ENCODE measurements around the gene RWDD4. TPM values are rescaled to one million over a fixed set of nuclear protein-coding genes. Genes with fewer than 3 reads are reported as not detected.

Gene RWDD4
- total RNA-seq, 1 experiment from 2014 or later, result 29.6 TPM

DNA sequence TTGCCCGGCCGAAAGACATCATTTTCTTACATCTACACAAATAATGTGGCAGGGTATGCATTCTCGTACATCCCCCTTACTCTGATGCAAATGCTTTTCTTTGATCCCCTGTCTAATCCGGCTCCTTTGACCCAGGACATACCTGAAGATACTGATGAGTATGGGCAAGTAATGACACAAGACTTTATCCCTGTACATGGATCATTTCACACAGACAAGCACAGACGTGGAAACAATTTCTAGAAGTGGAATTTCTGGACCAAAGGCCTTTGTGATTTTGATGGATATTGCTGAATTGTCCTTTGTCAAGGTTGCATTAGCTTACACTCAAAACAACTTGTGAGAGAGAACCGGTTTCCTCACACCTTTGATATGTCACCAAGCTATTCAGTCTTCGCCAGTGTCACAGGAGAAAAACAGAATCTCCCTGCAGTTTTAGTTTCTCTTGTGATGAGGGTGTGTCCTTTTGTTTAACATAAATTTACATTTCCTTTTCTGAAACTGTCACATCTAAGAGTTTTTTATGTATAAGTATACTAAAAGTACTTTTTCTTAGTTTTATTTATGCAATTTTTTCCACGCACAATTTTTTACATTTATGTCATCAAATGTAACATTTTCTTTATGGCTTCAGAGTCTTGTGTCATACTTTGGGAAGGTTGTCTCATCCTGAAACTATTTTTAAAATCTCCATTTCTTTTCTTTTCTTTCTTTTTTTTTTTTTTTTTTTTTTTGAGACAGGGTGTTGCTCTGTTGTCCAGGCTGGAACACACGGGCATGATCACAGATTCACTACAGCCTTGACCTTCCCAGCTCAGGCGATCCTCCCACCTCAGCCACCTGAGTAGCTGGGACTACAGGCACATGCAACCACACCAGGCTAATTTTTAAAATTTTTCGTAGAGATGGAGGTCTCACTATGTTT lies 25.2 kb downstream of the RWDD4 start:
- no peaks in the 10 kb centered on the region for H4K20me1 ChIP-seq (ENCODE audit: low read length)
- TF ChIP-seq EZH2 (IDR thresholded peaks at IDR 0.05; ENCODE audit: low read length, unreplicated experiment) (no peak), EZH2phosphoT487 (IDR thresholded peaks at IDR 0.05; ENCODE audit: borderline replicate concordance, low read length) (no peak)
- TF ChIP-seq, protein P1, sequence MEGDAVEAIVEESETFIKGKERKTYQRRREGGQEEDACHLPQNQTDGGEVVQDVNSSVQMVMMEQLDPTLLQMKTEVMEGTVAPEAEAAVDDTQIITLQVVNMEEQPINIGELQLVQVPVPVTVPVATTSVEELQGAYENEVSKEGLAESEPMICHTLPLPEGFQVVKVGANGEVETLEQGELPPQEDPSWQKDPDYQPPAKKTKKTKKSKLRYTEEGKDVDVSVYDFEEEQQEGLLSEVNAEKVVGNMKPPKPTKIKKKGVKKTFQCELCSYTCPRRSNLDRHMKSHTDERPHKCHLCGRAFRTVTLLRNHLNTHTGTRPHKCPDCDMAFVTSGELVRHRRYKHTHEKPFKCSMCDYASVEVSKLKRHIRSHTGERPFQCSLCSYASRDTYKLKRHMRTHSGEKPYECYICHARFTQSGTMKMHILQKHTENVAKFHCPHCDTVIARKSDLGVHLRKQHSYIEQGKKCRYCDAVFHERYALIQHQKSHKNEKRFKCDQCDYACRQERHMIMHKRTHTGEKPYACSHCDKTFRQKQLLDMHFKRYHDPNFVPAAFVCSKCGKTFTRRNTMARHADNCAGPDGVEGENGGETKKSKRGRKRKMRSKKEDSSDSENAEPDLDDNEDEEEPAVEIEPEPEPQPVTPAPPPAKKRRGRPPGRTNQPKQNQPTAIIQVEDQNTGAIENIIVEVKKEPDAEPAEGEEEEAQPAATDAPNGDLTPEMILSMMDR (conservative IDR thresholded peaks at IDR 0.05; ENCODE audit: low read depth, low read length), result no peak
- H3K9me2 ChIP-seq (replicated peaks; ENCODE audit: low read length), result no peaks in the 10 kb centered on the region
- no peak overlapping the region for H2AFZ ChIP-seq (ENCODE audit: low read length)
- H3K9ac ChIP-seq (ENCODE audit: low read length), result no peak overlapping the region
- DNase-seq, result no peak
- no TSS peak for BruUV-seq (replicated peaks)
- POLR2A ChIA-PET (ENCODE audit: unreplicated experiment), result no interaction called here
- H3K4me1 ChIP-seq (ENCODE audit: insufficient read depth, low read length), result peaks cover 23% of the 10 kb centered on the region
- H3K4me3 ChIP-seq (ENCODE audit: low read length), result no peak overlapping the region
- CTCF ChIA-PET, result no interaction called here
- no peak overlapping the region for H3K27ac ChIP-seq (ENCODE audit: low read length)
- H3K27me3 ChIP-seq (ENCODE audit: low read length), result no peaks in the 10 kb centered on the region
- no peak overlapping the region for H3K4me2 ChIP-seq (ENCODE audit: low read length)
- H3K79me2 ChIP-seq (ENCODE audit: low read length), result no peaks in the 10 kb centered on the region
- intact Hi-C loops (cut with micrococcal nuclease), result no loop called here
- no peaks in the 10 kb centered on the region for H3K9me3 ChIP-seq (ENCODE audit: low read length)
- no peak for ATAC-seq
- no peaks in the 10 kb centered on the region for H3K36me3 ChIP-seq (ENCODE audit: low read depth, low read length)
- H3F3A ChIP-seq (ENCODE audit: low read length, unreplicated experiment), result no peaks in the 10 kb centered on the region

DNA sequence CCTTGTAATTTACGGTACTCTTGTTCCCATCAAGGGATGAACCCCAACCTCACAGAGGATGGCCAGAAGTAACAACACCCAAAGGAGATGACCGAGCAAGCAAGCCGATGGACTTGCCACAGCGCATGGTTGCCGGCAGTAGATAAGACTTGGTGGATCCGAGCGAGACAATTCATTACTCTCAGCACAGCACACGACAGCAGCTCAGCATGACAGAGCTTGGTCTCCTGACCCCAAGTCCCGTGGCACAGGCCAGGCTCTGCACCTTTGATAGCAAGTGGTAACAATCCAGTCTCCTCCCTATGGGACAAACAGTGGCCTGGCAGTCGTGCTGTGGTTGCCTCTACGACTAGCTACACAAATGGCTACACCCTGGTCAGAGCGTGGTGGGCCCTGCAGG lies 26.3 kb downstream of the RWDD4 start:
- H3K4me2 ChIP-seq (ENCODE audit: low read length), result no peak overlapping the region
- H3F3A ChIP-seq (ENCODE audit: low read length, unreplicated experiment), result no peaks in the 10 kb centered on the region
- ATAC-seq (no peak), DNase-seq (no peak)
- no peak overlapping the region for H2AFZ ChIP-seq (ENCODE audit: low read length)
- no peaks in the 10 kb centered on the region for H3K9me2 ChIP-seq (replicated peaks; ENCODE audit: low read length)
- H4K20me1 ChIP-seq (ENCODE audit: low read length), result no peaks in the 10 kb centered on the region
- H3K79me2 ChIP-seq (ENCODE audit: low read length), result no peaks in the 10 kb centered on the region
- TF ChIP-seq, protein P1 (conservative IDR thresholded peaks at IDR 0.05; ENCODE audit: low read depth, low read length), result no peak
- TF ChIP-seq EZH2 (IDR thresholded peaks at IDR 0.05; ENCODE audit: low read length, unreplicated experiment), result no peak
- TF ChIP-seq EZH2phosphoT487 (IDR thresholded peaks at IDR 0.05; ENCODE audit: borderline replicate concordance, low read length), result no peak
- H3K4me1 ChIP-seq (ENCODE audit: insufficient read depth, low read length), result peaks cover 13% of the 10 kb centered on the region
- no peak overlapping the region for H3K9ac ChIP-seq (ENCODE audit: low read length)
- CTCF ChIA-PET, result no interaction called here
- H3K9me3 ChIP-seq (ENCODE audit: low read length), result no peaks in the 10 kb centered on the region
- H3K36me3 ChIP-seq (ENCODE audit: low read depth, low read length), result no peaks in the 10 kb centered on the region
- H3K4me3 ChIP-seq (ENCODE audit: low read length), result no peak overlapping the region
- no peaks in the 10 kb centered on the region for H3K27me3 ChIP-seq (ENCODE audit: low read length)
- H3K27ac ChIP-seq (ENCODE audit: low read length), result no peak overlapping the region
- BruUV-seq (replicated peaks), result no TSS peak
- intact Hi-C loops (cut with micrococcal nuclease), result no loop called here
- POLR2A ChIA-PET (ENCODE audit: unreplicated experiment), result no interaction called here

DNA sequence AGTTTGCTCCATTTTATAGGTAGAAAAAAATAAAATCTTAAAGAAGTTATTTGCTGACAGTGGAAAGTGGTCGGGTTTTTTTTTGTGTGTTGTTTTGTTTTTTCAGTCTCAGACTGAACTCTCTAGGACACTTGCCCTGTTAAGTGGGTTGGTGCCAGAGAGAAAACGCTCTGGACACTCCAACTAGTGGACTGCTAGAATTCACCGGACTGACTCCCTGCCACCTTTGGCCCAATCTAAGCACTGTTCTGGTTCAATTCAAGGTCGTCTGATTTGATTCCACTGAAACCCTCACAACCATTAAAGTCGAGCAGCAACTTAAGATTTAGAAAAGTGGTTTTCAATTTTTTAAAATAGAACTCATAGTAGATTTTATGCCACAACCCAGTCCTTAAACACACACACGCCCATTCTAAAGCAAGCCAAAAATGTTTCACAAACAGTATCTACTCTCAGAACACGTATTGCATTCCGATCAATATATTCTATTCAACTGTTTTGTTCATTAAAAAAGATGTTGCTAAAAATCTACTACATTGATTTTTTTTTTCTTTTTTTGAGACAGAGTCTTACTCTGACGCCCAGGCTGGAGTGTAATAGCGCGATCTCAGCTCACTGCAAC lies 27.3 kb downstream of the RWDD4 start:
- no peaks in the 10 kb centered on the region for H3K79me2 ChIP-seq (ENCODE audit: low read length)
- no peak overlapping the region for H3K4me3 ChIP-seq (ENCODE audit: low read length)
- ATAC-seq (no peak), DNase-seq (no peak)
- no peaks in the 10 kb centered on the region for H4K20me1 ChIP-seq (ENCODE audit: low read length)
- no peaks in the 10 kb centered on the region for H3K9me3 ChIP-seq (ENCODE audit: low read length)
- H2AFZ ChIP-seq (ENCODE audit: low read length), result no peak overlapping the region
- no peak overlapping the region for H3K27ac ChIP-seq (ENCODE audit: low read length)
- H3K4me2 ChIP-seq (ENCODE audit: low read length), result no peak overlapping the region
- no peaks in the 10 kb centered on the region for H3K9me2 ChIP-seq (replicated peaks; ENCODE audit: low read length)
- no peaks in the 10 kb centered on the region for H3K36me3 ChIP-seq (ENCODE audit: low read depth, low read length)
- intact Hi-C loops (cut with micrococcal nuclease), result no loop called here
- no peak for TF ChIP-seq EZH2phosphoT487 (IDR thresholded peaks at IDR 0.05; ENCODE audit: borderline replicate concordance, low read length)
- TF ChIP-seq, protein P1 (conservative IDR thresholded peaks at IDR 0.05; ENCODE audit: low read depth, low read length), result no peak
- no peak for TF ChIP-seq EZH2 (IDR thresholded peaks at IDR 0.05; ENCODE audit: low read length, unreplicated experiment)
- H3K9ac ChIP-seq (ENCODE audit: low read length), result no peak overlapping the region
- no peaks in the 10 kb centered on the region for H3K27me3 ChIP-seq (ENCODE audit: low read length)
- no peaks in the 10 kb centered on the region for H3F3A ChIP-seq (ENCODE audit: low read length, unreplicated experiment)
- H3K4me1 ChIP-seq (ENCODE audit: insufficient read depth, low read length), result peaks cover 3% of the 10 kb centered on the region
- ChIA-PET POLR2A (ENCODE audit: unreplicated experiment) (no interaction called here), CTCF (no interaction called here)
- BruUV-seq (replicated peaks), result no TSS peak

Data from PC-3 (cell line).